Stimulated activated CD8-positive, alpha-beta memory T cell treated with anti-CD3 and anti-CD28 coated beads, Interleukin-2, amount 100 ng/mL, for 48 hours (primary cell): Measurements from ENCODE around the gene DLX1.
"Not testable (repeated sequence)": the region's sequence is repeated elsewhere in the genome, so short reads cannot be mapped to it uniquely, and the experiment has no call there.

Experiments
- DNase-seq, 2 donors: peaks; one replicate each; pipeline ENCODE4 v3.0.0-alpha.2; 2020; ENCODE audit warnings: low read depth in 2 of 2

Gene DLX1

DNA sequence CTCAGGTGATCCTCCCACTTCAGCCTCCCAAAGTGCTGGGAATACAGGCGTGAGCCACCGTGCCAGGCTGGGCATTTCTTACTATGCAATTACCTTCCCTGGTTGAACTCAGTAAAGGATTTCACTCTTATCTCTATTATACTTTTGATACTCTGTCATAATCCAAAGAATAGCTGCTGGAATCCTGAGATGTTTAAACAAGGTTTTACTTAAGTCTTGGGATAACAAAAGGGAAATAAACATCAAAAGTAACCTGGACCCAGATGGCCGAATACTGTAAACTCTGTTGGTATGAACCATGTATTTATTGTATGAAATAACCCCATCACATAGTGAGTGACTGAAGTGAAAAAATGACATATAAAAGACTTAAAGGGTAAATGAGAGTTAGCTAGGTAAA, 29.3 kb downstream of the DLX1 start:
- DNase-seq = no peak

DNA sequence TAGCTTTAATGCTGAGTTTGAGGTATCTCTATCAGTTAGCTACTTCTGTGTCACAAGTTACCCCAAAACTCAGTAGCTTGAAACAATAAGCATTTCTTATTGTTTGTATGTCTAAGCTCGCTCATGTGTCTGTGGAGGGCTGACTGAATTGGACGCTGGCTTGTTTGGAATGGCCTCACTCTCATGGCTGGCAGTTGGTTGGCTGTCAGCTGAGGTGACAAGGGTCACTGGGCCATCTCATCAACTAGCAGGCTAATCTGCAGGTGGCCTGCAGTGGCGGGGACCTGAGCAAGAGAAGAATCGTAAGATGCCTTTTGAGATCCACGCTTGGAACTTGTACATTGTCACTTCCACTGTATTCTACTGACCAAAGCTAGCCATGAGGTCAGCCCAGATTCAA, 30.8 kb downstream of the DLX1 start:
- no peak for DNase-seq

GRCh38 chr2:172119089-172119488, 33.8 kb downstream of the DLX1 start:
- DNase-seq = no peak

- no peak for DNase-seq
These were observed 34.8 kb downstream of the DLX1 start for GRCh38 chr2:172120118-172120517.

DNA sequence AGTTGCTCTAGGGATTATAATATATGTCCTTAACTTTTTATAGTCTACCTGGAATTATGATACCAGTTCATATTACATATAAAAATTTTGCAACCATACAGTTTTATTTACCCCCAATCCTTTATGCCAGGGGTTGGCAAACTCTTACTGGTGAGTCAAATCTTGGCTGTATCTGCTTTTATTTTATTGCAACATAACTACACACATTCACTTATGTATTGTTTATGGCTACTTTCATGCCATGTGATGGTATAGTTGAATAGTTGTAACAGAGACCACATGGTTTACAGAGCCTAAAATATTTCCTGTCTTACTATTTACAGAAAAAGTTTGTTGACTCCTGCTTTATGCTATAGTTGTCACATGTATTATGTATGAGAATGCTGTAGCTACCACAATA, 43.2 kb downstream of the DLX1 start:
- DNase-seq = no peak

GRCh38 chr2:172129404-172129803, 44.1 kb downstream of the DLX1 start:
- DNase-seq = no peak

DNA sequence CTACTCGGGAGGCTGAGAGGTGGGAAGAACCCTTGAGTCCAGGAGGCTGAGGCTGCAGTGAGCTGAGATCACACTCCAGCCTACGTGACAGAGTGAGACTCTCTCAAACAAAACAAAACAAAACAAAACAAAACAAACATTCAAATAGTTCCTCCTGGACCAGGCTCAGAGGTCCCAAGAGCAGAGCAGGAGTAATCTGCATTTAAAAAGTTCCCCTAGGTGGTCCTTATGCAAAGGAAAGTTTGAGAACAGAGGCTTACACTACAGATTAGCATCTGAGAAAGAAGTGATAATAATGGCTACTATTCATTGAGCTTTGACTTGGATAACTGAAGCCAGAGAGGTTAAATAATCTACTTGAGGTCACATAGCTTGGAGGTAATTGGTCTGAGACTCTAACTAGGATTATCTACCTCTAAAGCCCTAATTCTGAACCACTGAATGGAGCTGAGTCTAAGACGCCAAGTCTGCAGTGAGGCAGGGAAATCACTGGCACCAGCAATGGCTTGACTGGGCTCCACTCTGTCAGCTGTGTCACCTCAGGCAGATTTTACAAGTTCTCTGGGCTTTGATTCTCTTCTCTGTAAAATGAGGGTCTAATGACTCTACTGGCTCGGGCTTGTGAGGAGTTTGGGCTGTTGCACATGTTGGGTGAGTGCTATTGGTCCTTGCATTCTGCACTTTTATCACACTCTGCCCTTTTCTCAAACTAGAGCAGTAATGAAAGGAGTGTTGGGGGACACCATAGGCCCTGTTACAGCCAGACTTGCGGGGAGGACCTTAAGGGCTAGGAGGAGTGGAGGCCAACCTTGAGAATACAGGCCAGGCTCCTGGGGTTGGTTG, 46.6 kb downstream of the DLX1 start:
- no peak for DNase-seq

- no peak for DNase-seq
These were observed 49.0 kb downstream of the DLX1 start for GRCh38 chr2:172134270-172134669.

GRCh38 chr2:172135446-172135845, 50.1 kb downstream of the DLX1 start:
- DNase-seq = no peak

DNA sequence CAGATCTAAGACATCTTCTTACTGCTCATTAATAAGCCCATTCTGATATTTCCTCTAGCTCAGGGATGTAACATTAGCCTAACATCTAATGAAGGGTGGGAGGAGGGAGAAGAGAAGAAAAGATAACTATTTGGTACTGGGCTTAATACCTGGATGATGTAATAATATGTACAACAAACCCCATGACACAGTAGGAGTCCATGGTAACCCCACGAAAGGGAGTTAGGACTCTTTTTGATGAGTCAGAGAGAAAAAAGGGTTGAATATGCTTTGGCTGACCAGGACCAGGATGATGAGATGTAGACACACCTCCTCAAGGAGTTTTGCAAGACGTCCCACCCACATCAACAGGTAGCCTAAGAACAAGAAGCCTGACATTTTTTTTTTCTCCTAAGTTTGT, 51.8 kb downstream of the DLX1 start:
- no peak for DNase-seq

- DNase-seq = no peak
These were observed 52.6 kb downstream of the DLX1 start for GRCh38 chr2:172137943-172138342.

GRCh38 chr2:172138727-172139126, 53.4 kb downstream of the DLX1 start:
- DNase-seq = not testable (repeated sequence)
